Iris pigment epithelial cell (primary cell): ENCODE results near the gene ZDHHC5.

Experiments used
- DNase-seq: peaks from one replicate; pipeline ENCODE4 v3.0.0-alpha.2; 2011; ENCODE audit warnings: low read depth

The ZDHHC5 gene

GRCh38 chr11:57729479-57729878 lies 61.6 kb downstream of the ZDHHC5 start:
- DNase-seq: no peak

GRCh38 chr11:57732661-57733060 lies 64.7 kb downstream of the ZDHHC5 start:
- no peak for DNase-seq

DNA sequence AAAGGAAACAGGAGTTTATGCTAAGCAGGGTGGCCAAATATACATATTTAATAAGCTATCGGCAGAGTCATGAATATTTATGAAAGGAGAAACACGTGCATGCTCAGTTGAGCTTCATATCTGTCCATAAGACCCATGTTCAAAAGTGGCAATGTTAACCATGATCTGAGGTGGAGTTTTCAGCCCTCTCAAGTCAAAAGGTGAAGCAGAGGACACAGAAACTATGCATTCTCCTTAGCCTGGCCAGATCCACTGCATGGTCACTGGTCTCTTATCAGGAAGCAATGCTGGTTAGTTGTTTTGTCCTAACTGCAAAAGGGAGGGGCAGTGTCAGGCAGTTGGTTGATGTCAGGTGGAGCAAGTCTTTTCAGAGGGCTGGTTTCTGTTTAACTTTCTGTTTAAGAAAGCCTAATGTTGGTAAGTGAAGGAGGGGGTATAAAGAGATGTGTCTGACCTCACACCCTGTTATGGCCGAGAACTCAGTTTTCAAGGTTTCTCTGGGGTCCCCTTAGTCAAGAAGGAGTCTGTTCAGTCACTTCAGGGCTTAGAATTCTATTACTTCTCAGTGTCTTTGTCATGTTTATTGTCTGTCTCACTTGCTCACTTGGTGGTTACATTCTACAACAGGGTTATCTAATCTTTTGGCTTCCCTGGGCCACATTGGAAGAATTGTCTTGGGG lies 67.8 kb downstream of the ZDHHC5 start:
- peak; percentile 10 for DNase-seq

DNA sequence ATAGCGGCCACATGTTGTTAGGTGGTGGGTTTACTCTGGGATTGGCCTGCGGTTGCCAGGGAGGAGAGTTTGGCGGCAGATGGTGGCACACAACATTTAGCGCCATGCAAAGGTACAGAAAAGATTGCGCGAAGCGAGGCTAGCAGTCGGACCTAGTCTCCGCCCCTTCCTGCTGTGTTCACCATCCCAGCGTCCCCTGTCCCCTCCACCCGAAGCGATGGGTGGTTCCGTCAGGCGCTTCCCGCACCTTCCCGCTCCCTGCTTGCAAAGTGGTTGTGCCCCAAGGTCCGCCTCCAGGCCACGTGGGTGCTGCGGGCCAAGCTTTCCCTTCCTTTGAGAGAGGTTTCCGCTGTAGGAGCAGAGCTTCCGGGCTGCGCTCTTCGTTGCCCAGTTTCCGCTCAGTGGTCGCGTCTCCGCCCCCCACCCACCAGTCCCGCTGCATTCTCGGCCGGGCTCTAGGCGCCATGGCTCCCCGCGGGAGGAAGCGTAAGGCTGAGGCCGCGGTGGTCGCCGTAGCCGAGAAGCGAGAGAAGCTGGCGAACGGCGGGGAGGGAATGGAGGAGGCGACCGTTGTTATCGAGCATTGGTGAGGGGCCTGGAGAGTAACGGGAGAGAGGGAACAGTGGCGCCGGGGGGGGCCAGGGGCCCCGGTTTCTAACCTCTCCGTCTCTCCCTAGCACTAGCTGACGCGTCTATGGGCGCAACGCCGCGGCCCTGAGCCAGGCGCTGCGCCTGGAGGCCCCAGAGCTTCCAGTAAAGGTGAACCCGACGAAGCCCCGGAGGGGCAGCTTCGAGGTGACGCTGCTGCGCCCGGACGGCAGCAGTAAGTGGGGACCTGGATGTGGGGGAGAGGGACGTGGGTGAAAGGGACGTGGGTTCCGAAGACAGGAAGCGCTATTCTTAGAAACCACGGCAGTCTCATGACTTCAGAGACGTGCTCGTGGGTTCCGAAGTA lies 73.5 kb downstream of the ZDHHC5 start, which contains the start of gene SELENOH:
SELENOH (plus strand) TSS at position 360 of the 955 bp plus-strand sequence; CDS start at position 465, 105 bp downstream.
- DNase-seq: peak; percentile 99

- no peak for DNase-seq
Measured at GRCh38 chr11:57742087-57742452, 74.2 kb downstream of the ZDHHC5 start.

- no peak for DNase-seq
Measured at GRCh38 chr11:57744357-57744756, 76.4 kb downstream of the ZDHHC5 start.

DNA sequence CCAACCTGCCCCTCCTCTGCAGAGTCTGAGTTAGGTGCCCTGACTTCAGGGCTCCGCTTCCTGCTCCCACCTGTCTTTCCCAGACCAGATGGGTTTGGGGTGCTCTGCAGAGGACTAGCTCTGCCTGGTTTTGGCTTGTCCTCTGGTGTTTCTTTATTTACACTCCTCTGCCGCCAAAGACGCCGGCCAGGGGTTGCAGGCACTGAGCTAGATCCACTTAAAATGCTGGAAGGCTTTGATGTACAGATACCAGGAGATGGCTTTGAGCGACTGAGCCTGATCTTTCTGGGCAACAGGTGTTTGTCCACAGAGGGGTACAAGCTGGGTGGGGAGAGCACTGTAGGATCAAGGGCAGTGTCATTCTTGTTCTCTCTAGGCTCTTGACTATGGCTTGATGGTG lies 77.3 kb downstream of the ZDHHC5 start:
- no peak for DNase-seq

GRCh38 chr11:57746920-57747319 lies 79.0 kb downstream of the ZDHHC5 start:
- DNase-seq: no peak
